ENCODE data around the gene SOCS2.

Gene SOCS2

GRCh38 chr12:93570552-93571364 is 1.7 kb upstream of the SOCS2 start (continued):
- peak; percentile 83; the same call in 1 of the 2 replicates for TF ChIP-seq ZNF639 (tag by site-specific recombination; IDR thresholded peaks at IDR 0.05)
- TF ChIP-seq, protein P1, sequence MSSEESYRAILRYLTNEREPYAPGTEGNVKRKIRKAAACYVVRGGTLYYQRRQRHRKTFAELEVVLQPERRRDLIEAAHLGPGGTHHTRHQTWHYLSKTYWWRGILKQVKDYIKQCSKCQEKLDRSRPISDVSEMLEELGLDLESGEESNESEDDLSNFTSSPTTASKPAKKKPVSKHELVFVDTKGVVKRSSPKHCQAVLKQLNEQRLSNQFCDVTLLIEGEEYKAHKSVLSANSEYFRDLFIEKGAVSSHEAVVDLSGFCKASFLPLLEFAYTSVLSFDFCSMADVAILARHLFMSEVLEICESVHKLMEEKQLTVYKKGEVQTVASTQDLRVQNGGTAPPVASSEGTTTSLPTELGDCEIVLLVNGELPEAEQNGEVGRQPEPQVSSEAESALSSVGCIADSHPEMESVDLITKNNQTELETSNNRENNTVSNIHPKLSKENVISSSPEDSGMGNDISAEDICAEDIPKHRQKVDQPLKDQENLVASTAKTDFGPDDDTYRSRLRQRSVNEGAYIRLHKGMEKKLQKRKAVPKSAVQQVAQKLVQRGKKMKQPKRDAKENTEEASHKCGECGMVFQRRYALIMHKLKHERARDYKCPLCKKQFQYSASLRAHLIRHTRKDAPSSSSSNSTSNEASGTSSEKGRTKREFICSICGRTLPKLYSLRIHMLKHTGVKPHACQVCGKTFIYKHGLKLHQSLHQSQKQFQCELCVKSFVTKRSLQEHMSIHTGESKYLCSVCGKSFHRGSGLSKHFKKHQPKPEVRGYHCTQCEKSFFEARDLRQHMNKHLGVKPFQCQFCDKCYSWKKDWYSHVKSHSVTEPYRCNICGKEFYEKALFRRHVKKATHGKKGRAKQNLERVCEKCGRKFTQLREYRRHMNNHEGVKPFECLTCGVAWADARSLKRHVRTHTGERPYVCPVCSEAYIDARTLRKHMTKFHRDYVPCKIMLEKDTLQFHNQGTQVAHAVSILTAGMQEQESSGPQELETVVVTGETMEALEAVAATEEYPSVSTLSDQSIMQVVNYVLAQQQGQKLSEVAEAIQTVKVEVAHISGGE (tag by site-specific recombination; conservative IDR thresholded peaks at IDR 0.05; ENCODE audit: low read depth): peak; percentile 27; the same call in 1 of the 2 replicates
- no peak for TF ChIP-seq ZNF175 (tag by site-specific recombination; IDR thresholded peaks at IDR 0.05)
- TF ChIP-seq, protein P2, sequence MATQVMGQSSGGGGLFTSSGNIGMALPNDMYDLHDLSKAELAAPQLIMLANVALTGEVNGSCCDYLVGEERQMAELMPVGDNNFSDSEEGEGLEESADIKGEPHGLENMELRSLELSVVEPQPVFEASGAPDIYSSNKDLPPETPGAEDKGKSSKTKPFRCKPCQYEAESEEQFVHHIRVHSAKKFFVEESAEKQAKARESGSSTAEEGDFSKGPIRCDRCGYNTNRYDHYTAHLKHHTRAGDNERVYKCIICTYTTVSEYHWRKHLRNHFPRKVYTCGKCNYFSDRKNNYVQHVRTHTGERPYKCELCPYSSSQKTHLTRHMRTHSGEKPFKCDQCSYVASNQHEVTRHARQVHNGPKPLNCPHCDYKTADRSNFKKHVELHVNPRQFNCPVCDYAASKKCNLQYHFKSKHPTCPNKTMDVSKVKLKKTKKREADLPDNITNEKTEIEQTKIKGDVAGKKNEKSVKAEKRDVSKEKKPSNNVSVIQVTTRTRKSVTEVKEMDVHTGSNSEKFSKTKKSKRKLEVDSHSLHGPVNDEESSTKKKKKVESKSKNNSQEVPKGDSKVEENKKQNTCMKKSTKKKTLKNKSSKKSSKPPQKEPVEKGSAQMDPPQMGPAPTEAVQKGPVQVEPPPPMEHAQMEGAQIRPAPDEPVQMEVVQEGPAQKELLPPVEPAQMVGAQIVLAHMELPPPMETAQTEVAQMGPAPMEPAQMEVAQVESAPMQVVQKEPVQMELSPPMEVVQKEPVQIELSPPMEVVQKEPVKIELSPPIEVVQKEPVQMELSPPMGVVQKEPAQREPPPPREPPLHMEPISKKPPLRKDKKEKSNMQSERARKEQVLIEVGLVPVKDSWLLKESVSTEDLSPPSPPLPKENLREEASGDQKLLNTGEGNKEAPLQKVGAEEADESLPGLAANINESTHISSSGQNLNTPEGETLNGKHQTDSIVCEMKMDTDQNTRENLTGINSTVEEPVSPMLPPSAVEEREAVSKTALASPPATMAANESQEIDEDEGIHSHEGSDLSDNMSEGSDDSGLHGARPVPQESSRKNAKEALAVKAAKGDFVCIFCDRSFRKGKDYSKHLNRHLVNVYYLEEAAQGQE (tag by site-specific recombination; IDR thresholded peaks at IDR 0.05): peak; percentile 17; the same call in 1 of the 2 replicates
- TF ChIP-seq ZNF549 (tag by site-specific recombination; IDR thresholded peaks at IDR 0.05): no peak
- no peak for TF ChIP-seq ZNF274 (IDR thresholded peaks at IDR 0.05; ENCODE audit: low read length)
- TF ChIP-seq ZNF274 (tag by site-specific recombination; IDR thresholded peaks at IDR 0.05; ENCODE audit: borderline replicate concordance): no peak
- no peak for TF ChIP-seq RBAK (tag by site-specific recombination; IDR thresholded peaks at IDR 0.05)
- TF ChIP-seq ZNF529 (tag by site-specific recombination; IDR thresholded peaks at IDR 0.05; ENCODE audit: insufficient replicate concordance): no peak
- peak; percentile 100 for TF ChIP-seq BCL6B (tag by site-specific recombination; IDR thresholded peaks at IDR 0.05)
- peak; percentile 95 for TF ChIP-seq BCL11B (tag by site-specific recombination; IDR thresholded peaks at IDR 0.05; ENCODE audit: low read depth)
- TF ChIP-seq ZNF610 (tag by site-specific recombination; IDR thresholded peaks at IDR 0.05; ENCODE audit: borderline replicate concordance): peak; percentile 87; the same call in 1 of the 2 replicates
- no peak for TF ChIP-seq ZNF473 (tag by site-specific recombination; IDR thresholded peaks at IDR 0.05)
- no peak for TF ChIP-seq ZNF560 (tag by site-specific recombination; IDR thresholded peaks at IDR 0.05; ENCODE audit: borderline replicate concordance)
- TF ChIP-seq, protein P3, sequence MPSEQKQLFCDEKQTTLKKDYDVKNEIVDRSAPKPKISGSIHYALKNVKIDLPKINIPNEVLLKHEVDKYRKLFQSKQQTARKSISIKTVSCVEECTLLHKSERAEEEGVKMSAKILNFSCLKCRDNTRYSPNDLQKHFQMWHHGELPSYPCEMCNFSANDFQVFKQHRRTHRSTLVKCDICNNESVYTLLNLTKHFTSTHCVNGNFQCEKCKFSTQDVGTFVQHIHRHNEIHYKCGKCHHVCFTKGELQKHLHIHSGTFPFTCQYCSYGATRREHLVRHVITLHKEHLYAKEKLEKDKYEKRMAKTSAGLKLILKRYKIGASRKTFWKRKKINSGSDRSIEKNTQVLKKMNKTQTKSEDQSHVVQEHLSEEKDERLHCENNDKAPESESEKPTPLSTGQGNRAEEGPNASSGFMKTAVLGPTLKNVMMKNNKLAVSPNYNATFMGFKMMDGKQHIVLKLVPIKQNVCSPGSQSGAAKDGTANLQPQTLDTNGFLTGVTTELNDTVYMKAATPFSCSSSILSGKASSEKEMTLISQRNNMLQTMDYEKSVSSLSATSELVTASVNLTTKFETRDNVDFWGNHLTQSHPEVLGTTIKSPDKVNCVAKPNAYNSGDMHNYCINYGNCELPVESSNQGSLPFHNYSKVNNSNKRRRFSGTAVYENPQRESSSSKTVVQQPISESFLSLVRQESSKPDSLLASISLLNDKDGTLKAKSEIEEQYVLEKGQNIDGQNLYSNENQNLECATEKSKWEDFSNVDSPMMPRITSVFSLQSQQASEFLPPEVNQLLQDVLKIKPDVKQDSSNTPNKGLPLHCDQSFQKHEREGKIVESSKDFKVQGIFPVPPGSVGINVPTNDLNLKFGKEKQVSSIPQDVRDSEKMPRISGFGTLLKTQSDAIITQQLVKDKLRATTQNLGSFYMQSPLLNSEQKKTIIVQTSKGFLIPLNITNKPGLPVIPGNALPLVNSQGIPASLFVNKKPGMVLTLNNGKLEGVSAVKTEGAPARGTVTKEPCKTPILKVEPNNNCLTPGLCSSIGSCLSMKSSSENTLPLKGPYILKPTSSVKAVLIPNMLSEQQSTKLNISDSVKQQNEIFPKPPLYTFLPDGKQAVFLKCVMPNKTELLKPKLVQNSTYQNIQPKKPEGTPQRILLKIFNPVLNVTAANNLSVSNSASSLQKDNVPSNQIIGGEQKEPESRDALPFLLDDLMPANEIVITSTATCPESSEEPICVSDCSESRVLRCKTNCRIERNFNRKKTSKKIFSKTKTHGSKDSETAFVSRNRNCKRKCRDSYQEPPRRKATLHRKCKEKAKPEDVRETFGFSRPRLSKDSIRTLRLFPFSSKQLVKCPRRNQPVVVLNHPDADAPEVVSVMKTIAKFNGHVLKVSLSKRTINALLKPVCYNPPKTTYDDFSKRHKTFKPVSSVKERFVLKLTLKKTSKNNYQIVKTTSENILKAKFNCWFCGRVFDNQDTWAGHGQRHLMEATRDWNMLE (tag by site-specific recombination; conservative IDR thresholded peaks at IDR 0.05; ENCODE audit: low read depth): no peak
- no peak for TF ChIP-seq ZNF354C (tag by site-specific recombination; IDR thresholded peaks at IDR 0.05; ENCODE audit: borderline replicate concordance, low read depth)
- TF ChIP-seq SALL2 (tag by site-specific recombination; IDR thresholded peaks at IDR 0.05; ENCODE audit: borderline replicate concordance): no peak
- TF ChIP-seq ZNF311 (tag by site-specific recombination; IDR thresholded peaks at IDR 0.05; ENCODE audit: borderline replicate concordance): no peak
- TF ChIP-seq, protein P4, sequence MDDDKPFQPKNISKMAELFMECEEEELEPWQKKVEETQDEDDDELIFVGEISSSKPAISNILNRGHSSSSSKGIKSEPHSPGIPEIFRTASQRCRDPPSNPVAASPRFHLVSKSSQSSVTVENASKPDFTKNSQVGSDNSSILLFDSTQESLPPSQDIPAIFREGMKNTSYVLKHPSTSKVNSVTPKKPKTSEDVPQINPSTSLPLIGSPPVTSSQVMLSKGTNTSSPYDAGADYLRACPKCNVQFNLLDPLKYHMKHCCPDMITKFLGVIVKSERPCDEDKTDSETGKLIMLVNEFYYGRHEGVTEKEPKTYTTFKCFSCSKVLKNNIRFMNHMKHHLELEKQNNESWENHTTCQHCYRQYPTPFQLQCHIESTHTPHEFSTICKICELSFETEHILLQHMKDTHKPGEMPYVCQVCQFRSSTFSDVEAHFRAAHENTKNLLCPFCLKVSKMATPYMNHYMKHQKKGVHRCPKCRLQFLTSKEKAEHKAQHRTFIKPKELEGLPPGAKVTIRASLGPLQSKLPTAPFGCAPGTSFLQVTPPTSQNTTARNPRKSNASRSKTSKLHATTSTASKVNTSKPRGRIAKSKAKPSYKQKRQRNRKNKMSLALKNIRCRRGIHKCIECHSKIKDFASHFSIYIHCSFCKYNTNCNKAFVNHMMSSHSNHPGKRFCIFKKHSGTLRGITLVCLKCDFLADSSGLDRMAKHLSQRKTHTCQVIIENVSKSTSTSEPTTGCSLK (tag by site-specific recombination; IDR thresholded peaks at IDR 0.05): no peak
